ENCODE measurements around the gene NACAD.

NACAD gene

DNA sequence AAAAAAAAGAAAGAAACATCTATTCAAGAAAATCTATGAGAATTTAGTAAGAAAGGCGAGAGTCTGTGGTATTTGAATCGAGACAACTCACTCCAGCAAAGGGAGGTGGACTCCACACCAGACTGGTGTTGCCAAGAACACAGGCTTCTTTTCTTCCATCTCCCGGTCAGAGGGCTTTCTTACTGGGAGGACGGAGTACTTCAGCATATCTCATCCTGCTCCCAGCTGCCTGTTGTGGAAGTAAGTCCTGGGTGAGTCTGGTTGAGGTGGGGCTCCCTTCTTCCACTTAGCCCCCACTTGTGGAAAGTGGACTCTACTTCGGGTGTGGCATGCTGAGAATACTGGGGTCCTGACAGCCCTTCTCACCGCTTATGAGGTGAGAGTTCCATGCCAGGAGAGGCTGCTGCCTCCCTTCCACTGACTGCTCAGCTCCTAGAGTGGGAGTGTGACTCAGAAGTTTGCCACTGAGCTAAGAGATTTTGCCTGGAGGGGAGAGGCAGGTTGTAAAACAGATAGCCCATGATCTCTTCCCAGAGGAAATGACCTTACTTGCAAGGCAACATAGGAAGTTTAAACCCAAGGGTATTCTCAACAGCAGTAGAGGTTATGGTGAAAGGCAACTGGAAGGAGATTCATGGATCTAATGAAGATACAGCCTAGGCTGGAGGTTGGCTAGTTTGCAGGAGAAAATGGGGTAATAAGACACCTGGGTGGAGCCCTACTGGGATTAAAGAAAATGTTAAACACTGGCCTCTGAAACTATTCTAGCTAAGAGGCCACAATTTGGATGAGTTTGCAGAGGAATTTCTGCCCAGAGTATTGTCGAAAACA, 3.5 kb upstream of the NACAD start:
- no peak for DNase-seq (ENCODE audit: low read depth, low spot score)

DNA sequence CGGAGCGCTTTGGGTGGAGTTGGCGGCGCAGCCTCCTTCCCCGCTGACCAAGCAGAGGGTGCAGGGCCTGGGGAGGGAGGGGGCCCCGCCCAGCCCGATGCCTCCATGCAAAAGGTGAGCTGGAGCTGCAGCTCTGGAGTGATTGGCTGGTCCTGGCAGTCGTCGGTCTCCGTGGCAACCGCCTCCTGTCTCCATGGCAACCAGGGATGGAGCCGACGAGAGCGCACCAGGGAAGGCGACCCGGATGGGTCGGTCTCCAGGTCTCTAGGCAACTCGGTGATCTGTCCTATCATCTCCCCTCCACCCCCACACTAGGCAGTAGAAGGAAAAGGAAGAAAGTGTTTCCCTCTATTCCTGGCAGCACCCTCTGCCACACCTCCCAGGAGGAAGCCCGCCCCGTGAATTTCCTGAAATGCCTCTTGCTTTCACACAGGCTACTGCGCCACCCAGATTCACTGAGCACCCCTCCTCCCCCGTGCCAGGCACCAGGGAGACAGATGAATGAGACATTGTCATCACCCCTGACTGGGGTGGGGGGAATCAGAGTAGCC, 647 bp upstream of the NACAD start:
- peak; percentile 87 for DNase-seq (ENCODE audit: low read depth, low spot score)

DNA sequence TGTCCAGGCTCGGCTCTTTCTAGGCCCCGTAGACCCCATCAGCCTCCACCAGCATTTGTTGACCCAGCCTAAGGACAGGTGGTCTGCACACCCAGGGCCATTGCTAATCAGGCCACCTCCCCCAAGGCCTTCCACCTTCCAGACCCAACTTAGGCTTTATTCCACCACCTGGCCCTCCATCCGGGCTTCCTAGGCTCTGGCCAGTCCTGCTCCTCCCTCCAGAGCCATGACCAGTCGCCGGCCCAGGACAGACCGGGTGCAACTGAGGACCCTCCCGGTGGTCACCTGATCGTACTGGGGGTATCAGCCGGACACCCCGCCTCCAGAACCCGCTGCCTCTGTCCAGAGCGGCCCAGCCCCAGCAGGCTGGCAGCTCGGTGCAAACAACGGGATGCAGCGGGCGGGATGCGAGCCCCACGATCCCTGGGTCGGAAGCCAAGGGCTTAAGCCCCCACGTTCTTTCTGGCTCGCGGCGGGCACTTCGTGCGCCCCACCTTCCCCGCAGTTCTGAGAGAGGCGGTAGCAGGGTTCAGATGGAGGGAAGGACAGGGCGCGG, 545 bp downstream of the NACAD start:
- no peak for DNase-seq (ENCODE audit: low read depth, low spot score)

DNA sequence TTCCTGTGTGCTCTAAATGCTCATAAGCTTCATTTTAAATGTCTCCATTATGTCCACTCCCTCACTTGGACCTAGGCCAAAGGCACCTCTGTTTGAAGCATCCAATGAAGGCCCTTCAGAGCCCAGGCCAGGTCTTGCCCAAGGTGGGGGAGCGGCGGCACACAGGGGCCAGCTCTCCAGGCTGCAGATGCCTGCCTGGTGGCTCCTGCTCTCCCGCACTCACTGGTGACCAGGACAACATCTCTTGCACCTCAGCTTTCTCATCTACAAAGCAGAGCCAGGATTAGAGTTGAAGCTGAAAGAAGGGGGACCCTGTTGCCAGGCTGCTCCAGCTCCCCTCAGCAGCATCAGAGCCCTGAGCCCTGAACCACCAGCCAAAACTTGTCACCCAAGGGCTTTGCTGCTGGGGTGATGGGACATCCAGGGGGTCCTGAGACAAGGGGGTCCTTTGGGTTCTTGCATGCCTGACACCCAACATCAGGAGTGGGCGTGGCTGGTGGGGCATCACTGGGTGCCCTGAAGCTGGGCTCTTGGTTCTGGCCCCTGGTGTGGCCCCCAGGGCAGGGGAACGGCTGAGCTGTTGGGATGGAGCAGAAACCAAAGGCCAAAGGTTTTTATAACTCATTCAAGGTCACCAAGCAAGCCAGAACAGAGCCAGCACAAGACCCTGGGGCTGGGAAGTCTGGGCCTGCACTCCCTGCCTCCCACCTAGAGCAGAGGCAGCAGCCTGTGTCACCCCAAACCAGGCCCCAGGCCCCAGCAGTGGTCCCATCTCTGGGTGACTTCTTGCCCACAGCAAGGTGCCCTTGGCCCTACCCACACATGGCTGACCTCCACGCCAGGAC, 1.2 kb downstream of the NACAD start:
- DNase-seq (ENCODE audit: low read depth, low spot score): no peak

DNA sequence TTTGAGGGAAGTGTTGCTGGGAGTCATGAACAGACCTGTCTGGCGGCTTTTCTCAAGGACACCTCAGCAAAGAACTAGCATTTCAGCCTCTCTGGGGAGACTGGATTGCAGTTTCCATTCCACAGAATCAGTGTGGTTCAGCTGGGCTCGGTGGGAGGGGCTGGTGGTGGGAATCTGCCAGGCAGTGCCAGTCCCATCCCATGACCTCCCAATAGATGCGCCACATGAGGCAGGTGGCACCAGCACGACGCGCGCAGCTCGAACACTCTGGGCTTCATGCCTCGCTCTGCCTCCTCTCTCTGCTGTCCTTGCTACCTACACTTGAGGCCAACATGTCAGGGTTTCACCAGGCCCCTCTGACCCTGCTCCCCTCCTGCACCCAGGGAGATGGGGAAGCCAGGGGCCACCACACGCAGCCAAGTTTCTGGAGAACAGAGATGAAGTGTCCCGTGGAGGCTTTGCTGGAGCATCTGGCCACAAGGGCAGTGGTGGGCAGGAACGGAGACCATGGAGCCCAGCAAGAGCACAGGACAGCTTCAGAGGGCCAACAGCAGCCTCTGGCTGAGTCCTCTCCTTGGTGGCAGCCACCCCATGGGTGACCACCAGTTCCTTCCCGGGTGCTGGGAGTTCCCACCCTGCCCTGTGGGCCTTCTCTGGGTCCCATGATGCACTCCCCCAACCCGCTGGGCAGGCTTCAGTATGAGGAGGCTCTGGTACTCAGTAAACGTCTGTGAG, 2.3 kb downstream of the NACAD start:
- DNase-seq (ENCODE audit: low read depth, low spot score): no peak

- no peak for DNase-seq (ENCODE audit: low read depth, low spot score)
These were observed 3.1 kb downstream of the NACAD start for GRCh38 chr7:45085619-45086200.

GRCh38 chr7:45084901-45085618, 3.7 kb downstream of the NACAD start:
- DNase-seq (ENCODE audit: low read depth, low spot score): no peak

- no peak for DNase-seq (ENCODE audit: low read depth, low spot score)
These were observed 4.4 kb downstream of the NACAD start for GRCh38 chr7:45084336-45084735.

DNA sequence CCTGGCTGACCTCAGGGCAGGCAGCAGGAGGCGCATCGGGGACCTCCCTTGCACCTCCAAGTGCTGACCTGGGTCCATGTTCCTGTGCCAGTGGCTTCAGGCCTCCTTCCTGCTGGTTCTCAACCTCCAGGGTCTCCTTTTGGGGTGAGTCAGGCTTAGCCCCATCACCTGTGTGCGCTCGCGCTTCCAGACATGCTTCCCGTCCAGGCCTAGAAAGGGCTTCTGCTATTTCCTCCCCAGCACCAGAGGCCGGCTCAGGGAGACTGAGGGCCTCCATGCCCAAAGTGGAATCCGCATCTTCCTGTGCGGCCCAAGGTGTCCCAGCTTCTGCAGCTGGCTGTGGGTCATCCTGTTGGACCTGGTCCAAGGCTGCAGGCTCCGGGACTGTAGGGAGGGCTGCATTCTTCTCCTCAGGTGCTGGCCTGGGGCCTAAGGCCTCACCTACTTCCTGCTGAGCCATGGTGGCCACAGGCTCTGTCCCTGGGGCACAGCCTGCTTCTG, 5.9 kb downstream of the NACAD start:
- no peak for DNase-seq (ENCODE audit: low read depth, low spot score)

GRCh38 chr7:45082031-45082830, 6.5 kb downstream of the NACAD start:
- no peak for DNase-seq (ENCODE audit: low read depth, low spot score)

- DNase-seq (ENCODE audit: low read depth, low spot score): no peak
These were observed 7.1 kb downstream of the NACAD start for GRCh38 chr7:45081670-45081974.

GRCh38 chr7:45080958-45081669, 7.7 kb downstream of the NACAD start:
- DNase-seq (ENCODE audit: low read depth, low spot score): no peak

DNA sequence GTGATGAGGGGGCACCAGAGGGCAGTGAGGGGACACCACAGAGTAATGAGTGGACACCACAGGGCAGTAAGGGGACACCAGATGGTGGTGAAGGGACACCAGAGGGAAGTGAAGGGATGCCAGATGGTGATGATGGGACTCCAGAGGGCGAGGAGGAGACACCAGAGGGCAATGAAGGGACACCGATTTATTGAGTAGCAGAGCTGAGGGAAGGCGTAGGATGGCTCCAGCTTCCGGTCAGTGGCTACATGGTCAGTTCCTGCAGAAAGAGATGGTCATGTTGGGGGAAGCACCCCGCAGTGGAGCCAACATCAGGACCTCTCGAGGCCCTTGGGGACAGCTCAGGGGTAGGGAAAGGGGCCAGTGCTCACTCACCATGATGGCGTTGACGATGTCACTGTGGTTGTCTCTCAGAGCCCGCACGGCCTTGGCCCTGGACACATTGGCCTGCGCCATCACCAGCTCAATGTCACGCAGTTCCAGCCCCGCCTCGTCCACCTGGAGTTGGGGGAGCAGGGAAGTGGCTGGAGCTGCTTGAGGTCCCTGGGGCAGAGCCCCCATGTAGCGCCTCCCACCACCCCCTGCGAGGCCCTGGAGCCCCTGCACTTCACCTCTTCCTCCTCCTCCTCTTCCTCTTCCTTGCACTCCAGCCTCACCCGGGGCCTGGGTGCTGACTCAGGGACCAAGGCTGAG, 8.4 kb downstream of the NACAD start:
- no peak for DNase-seq (ENCODE audit: low read depth, low spot score)

GRCh38 chr7:45078125-45078681, 10.6 kb downstream of the NACAD start:
- DNase-seq (ENCODE audit: low read depth, low spot score): no peak

DNA sequence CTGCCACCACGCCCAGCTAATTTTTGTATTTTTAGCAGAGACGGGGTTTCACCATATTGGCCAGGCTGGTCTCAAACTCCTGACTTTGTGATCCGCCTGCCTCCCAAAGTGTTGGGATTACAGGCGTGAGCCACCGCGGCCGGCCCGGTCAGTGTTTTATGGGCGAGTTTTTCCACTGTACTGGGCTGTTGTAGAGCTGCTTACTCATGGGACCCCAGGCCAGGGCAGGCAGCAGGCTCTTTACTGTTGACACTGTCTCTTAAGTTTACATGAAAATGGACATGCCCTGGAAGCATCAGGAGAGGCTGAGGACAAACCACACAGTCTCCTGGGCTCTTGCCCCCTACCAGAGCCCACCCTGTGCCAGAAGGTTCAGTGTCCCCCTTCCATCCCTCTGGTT, 11.2 kb downstream of the NACAD start:
- no peak for DNase-seq (ENCODE audit: low read depth, low spot score)

- no peak for DNase-seq (ENCODE audit: low read depth, low spot score)
These were observed 11.8 kb downstream of the NACAD start for GRCh38 chr7:45076946-45077345.

- no peak for DNase-seq (ENCODE audit: low read depth, low spot score)
These were observed 12.6 kb downstream of the NACAD start for GRCh38 chr7:45075871-45076796.
